HCT116 (cell line): ENCODE measurements around the gene HPCAL1. TPM values are rescaled to one million over a fixed set of nuclear protein-coding genes. Genes with fewer than 3 reads are reported as not detected.

Source experiments
- ATAC-seq: fragments of 200-7000 bp; cut with Tn5 transposase; 2 replicates; pipeline ENCODE4 v1.9.1; 2020; ENCODE audit warnings: mild to moderate bottlenecking, moderate library complexity
- BruUV-seq: library from RNA; stranded (reverse); fragments of 400-500 nt; replicated peaks from 2 replicates; lab custom pipeline; 2021; lab: Mats Ljungman, UMichigan
- CTCF ChIA-PET: fragments of 300-600 bp; sonication (Branson Sonifier 250); formaldehyde crosslinking; loops from one replicate; lab custom pipeline; 2021; ENCODE audit warnings: antibody characterized with exemption; lab: Charles Lee
- POLR2A ChIA-PET: fragments of 300-600, 350-600 bp; sonication (Branson Sonifier 250); formaldehyde crosslinking; loops from one replicate; lab custom pipeline; 2021; ENCODE audit warnings: antibody characterized with exemption; lab: Charles Lee
- RAD21 ChIA-PET, 2 experiments: fragments of 300-600 bp; sonication (Branson Sonifier 250); formaldehyde crosslinking; loops; one replicate each; lab custom pipeline; 2023; ENCODE audit warnings: low total read pairs in 2 of 2; ENCODE audit not compliant: uncharacterized antibody in 2 of 2, unreplicated experiment in 2 of 2, low non-redundant PET in 1 of 2; lab: Charles Lee
- DNase-seq: peaks from one replicate; pipeline ENCODE4 v3.0.0-alpha.2; 2010; ENCODE audit warnings: low read depth, low spot score
- H2AFZ ChIP-seq: fragments of 200-600 bp; shearing (Covaris generic), sonication (generic); 2 replicates; pipeline ENCODE4 v1.6.1; 2017; ENCODE audit warnings: low read depth, mixed run types, mixed read lengths, antibody characterized with exemption, low read length; ENCODE audit not compliant: poor library complexity, severe bottlenecking
- H3K27ac ChIP-seq: 2 replicates; pipeline ENCODE4 v1.5.1; 2012; ENCODE audit warnings: low read depth, low read length
- H3K27me3 ChIP-seq: fragments of 200-600 bp; sonication (generic); 2 replicates; pipeline ENCODE4 v1.6.1; 2016; ENCODE audit warnings: mixed run types, low read length, mixed read lengths; ENCODE audit not compliant: insufficient read depth
- H3K36me3 ChIP-seq, 2 experiments: fragments of 200-500 bp in 1 of 2; fragments of 200-600 bp in 1 of 2; sonication (Bioruptor generic) in 1 of 2; sonication (generic) in 1 of 2; 2 replicates each; pipeline versions ENCODE4 v1.5.1 to v1.6.1; 2014 to 2016; ENCODE audit warnings: low read length in 2 of 2, inconsistent platforms in 1 of 2, mixed read lengths in 1 of 2, mixed run types in 1 of 2; ENCODE audit not compliant: insufficient read depth in 2 of 2, control insufficient read depth in 1 of 2
- H3K4me1 ChIP-seq, 2 experiments: fragments of 200-600 bp in 1 of 2; sonication (generic) in 1 of 2; 2 replicates each; pipeline versions ENCODE4 v1.5.1 to v1.6.1; 2012 to 2017; ENCODE audit warnings: low read length in 2 of 2, inconsistent platforms in 1 of 2, mild to moderate bottlenecking in 1 of 2, mixed read lengths in 1 of 2, mixed run types in 1 of 2, moderate library complexity in 1 of 2; ENCODE audit not compliant: insufficient read depth in 2 of 2, control insufficient read depth in 1 of 2
- H3K4me2 ChIP-seq: fragments of 200-600 bp; sonication (generic); 2 replicates; pipeline ENCODE4 v1.6.1; 2017; ENCODE audit warnings: mixed run types, low read length, mixed read lengths
- H3K4me3 ChIP-seq, 2 experiments: fragments of 200-600 bp in 1 of 2; sonication (generic) in 1 of 2; replicated peaks in 1 of 2; 2 replicates each; pipeline ENCODE4 v1.5.1; 2011 to 2016; ENCODE audit warnings: low read length in 2 of 2, control low read depth in 1 of 2, low read depth in 1 of 2, mild to moderate bottlenecking in 1 of 2, mixed read lengths in 1 of 2, mixed run types in 1 of 2
- H3K79me2 ChIP-seq: fragments of 200-600 bp; sonication (generic); 2 replicates; pipeline ENCODE4 v1.6.1; 2017; ENCODE audit warnings: mild to moderate bottlenecking, mixed run types, low read length, moderate library complexity, mixed read lengths; ENCODE audit not compliant: insufficient read depth
- H3K9ac ChIP-seq: fragments of 200-600 bp; sonication (generic); 2 replicates; pipeline ENCODE4 v1.6.1; 2016; ENCODE audit warnings: low read length, mixed read lengths
- H3K9me2 ChIP-seq: fragments of 200-600 bp; sonication (generic), shearing (Covaris generic); 2 replicates; pipeline ENCODE4 v1.6.1; 2017; ENCODE audit warnings: mixed run types, mild to moderate bottlenecking, moderate library complexity; ENCODE audit not compliant: insufficient read depth
- H3K9me3 ChIP-seq, 2 experiments: fragments of 200-500 bp in 1 of 2; fragments of 200-600 bp in 1 of 2; sonication (Bioruptor generic) in 1 of 2; sonication (generic) in 1 of 2; 2 replicates each; pipeline ENCODE4 v1.6.1; 2014 to 2017; ENCODE audit warnings: low read length in 2 of 2, mixed read lengths in 2 of 2, inconsistent platforms in 1 of 2, low read depth in 1 of 2, mild to moderate bottlenecking in 1 of 2, mixed run types in 1 of 2, moderate library complexity in 1 of 2; ENCODE audit not compliant: control insufficient read depth in 1 of 2, insufficient read depth in 1 of 2
- H4K20me1 ChIP-seq: fragments of 200-600 bp; sonication (generic), shearing (Covaris generic); 2 replicates; pipeline ENCODE4 v1.6.1; 2017; ENCODE audit warnings: mixed run types, mild to moderate bottlenecking, moderate library complexity; ENCODE audit not compliant: insufficient read depth
- CBX3 ChIP-seq: IDR thresholded peaks from 2 replicates; pipeline ENCODE4 v1.6.1; 2012; ENCODE audit warnings: low read depth
- CTCF ChIP-seq, 3 experiments: fragments of 200-600 bp in 1 of 3; sonication (generic) in 1 of 3; IDR thresholded peaks in 2 of 3; conservative IDR thresholded peaks in 1 of 3; 2 replicates each; pipeline ENCODE4 v1.5.1; 2012 to 2017; ENCODE audit warnings: low read depth in 2 of 3, low read length in 2 of 3, antibody characterized with exemption in 1 of 3, borderline replicate concordance in 1 of 3, control low read depth in 1 of 3, mild to moderate bottlenecking in 1 of 3, mixed read lengths in 1 of 3, mixed run types in 1 of 3, moderate library complexity in 1 of 3; ENCODE audit not compliant: insufficient read depth in 1 of 3
- EGR1 ChIP-seq: IDR thresholded peaks from 2 replicates; pipeline ENCODE4 v1.6.1; 2012; ENCODE audit warnings: low read depth
- ELF1 ChIP-seq: IDR thresholded peaks from 2 replicates; pipeline ENCODE4 v1.6.1; 2012; ENCODE audit warnings: low read depth, borderline replicate concordance
- EZH2 ChIP-seq: fragments of 200-600 bp; sonication (generic); IDR thresholded peaks from 2 replicates; pipeline ENCODE4 v1.6.1; 2017; ENCODE audit warnings: antibody characterized with exemption, mixed run types
- EZH2phosphoT487 ChIP-seq: fragments of 200-600 bp; IDR thresholded peaks from 2 replicates; pipeline ENCODE4 v1.6.1; 2018; ENCODE audit warnings: antibody characterized with exemption, borderline replicate concordance
- FOSL1 ChIP-seq: IDR thresholded peaks from 2 replicates; pipeline ENCODE4 v1.6.1; 2012; ENCODE audit warnings: low read depth
- JUND ChIP-seq: IDR thresholded peaks from 2 replicates; pipeline ENCODE4 v1.6.1; 2012
- POLR2A ChIP-seq: IDR thresholded peaks from 2 replicates; pipeline ENCODE4 v1.7.0; 2011; ENCODE audit warnings: borderline replicate concordance; ENCODE audit not compliant: insufficient read depth, insufficient read length; ENCODE audit errors: extremely low read depth
- RAD21 ChIP-seq: IDR thresholded peaks from 2 replicates; pipeline ENCODE4 v1.6.1; 2012; ENCODE audit warnings: low read depth, mild to moderate bottlenecking
- SIN3A ChIP-seq: IDR thresholded peaks from 2 replicates; pipeline ENCODE4 v1.6.1; 2012; ENCODE audit warnings: low read depth
- SP1 ChIP-seq: IDR thresholded peaks from 2 replicates; pipeline ENCODE4 v1.6.1; 2012; ENCODE audit warnings: low read depth
- SRF ChIP-seq: IDR thresholded peaks from 2 replicates; pipeline ENCODE4 v1.6.1; 2012; ENCODE audit warnings: low read depth
- TCF7L2 ChIP-seq: IDR thresholded peaks from 2 replicates; pipeline ENCODE4 v1.7.0; 2011; ENCODE audit warnings: borderline replicate concordance, inconsistent platforms; ENCODE audit not compliant: insufficient read depth, insufficient read length; ENCODE audit errors: extremely low read depth
- YY1 ChIP-seq: IDR thresholded peaks from 2 replicates; pipeline ENCODE4 v1.6.1; 2011; ENCODE audit warnings: low read length, low read depth, moderate library complexity, mild to moderate bottlenecking; ENCODE audit not compliant: insufficient replicate concordance; ENCODE audit errors: extremely low read depth
- ZFX ChIP-seq: fragments of 450-650 bp; IDR thresholded peaks from 2 replicates; pipeline ENCODE4 v1.6.1; 2017
- ZNF274 ChIP-seq: fragments of 200-500 bp; sonication (Bioruptor generic); IDR thresholded peaks from 2 replicates; pipeline ENCODE4 v1.6.1; 2014; ENCODE audit warnings: mild to moderate bottlenecking, low read depth, low read length, inconsistent platforms
- intact Hi-C: fragments of 100-400 bp; cut with micrococcal nuclease; formaldehyde crosslinking; loops from 2 replicates; pipeline ENCODE4 v1.10.0; 2022
- total RNA-seq: library from RNA; stranded (reverse); gene quantifications from one replicate; pipeline ENCODE4 v1.2.1, GENCODE V29; 2021; ENCODE audit not compliant: unreplicated experiment
- TF ChIP-seq, protein P1 (sequence below): IDR thresholded peaks from 2 replicates; pipeline ENCODE4 v1.6.1; 2012; ENCODE audit warnings: low read depth
- TF ChIP-seq, protein P2 (sequence below): IDR thresholded peaks from 2 replicates; pipeline ENCODE4 v1.6.1; 2012

The HPCAL1 gene
- total RNA-seq, 1 experiment from 2014 or later = 111 TPM

GRCh38 chr2:10282611-10283105 is 20.0 kb upstream of the HPCAL1 start:
- H3K4me2 ChIP-seq = peak overlapping the region; percentile 81

More at GRCh38 chr2:10282611-10283105, 20.0 kb upstream of the HPCAL1 start:
- no peaks in the 10 kb centered on the region for H3K9me2 ChIP-seq
- DNase-seq = no peak
- CTCF ChIA-PET = interaction anchor here (1.0 to 2.3 kb wide), 2 partner anchors 126 to 152 kb away, joined by 3 to 7 read pairs; no protein-coding TSS in a partner anchor
- ATAC-seq = peak; percentile 13
- no peak overlapping the region for H2AFZ ChIP-seq
- TF ChIP-seq SIN3A (no peak), CTCF (IDR thresholded peaks at IDR 0.05 in 2 of 3, conservative IDR thresholded peaks at IDR 0.05 in 1 of 3; ENCODE audit: borderline replicate concordance in 1 of 3, insufficient read depth in 1 of 3, low read depth in 2 of 3, low read length in 2 of 3) (no peak), RAD21 (no peak), EZH2phosphoT487 (no peak), EZH2 (no peak), EGR1 (no peak), POLR2A (no peak), ZFX (no peak), ZNF274 (no peak), TCF7L2 (no peak), FOSL1 (no peak), ELF1 (no peak), YY1 (no peak), JUND (no peak), SRF (no peak), SP1 (no peak), CBX3 (no peak)
- TF ChIP-seq, protein P1, sequence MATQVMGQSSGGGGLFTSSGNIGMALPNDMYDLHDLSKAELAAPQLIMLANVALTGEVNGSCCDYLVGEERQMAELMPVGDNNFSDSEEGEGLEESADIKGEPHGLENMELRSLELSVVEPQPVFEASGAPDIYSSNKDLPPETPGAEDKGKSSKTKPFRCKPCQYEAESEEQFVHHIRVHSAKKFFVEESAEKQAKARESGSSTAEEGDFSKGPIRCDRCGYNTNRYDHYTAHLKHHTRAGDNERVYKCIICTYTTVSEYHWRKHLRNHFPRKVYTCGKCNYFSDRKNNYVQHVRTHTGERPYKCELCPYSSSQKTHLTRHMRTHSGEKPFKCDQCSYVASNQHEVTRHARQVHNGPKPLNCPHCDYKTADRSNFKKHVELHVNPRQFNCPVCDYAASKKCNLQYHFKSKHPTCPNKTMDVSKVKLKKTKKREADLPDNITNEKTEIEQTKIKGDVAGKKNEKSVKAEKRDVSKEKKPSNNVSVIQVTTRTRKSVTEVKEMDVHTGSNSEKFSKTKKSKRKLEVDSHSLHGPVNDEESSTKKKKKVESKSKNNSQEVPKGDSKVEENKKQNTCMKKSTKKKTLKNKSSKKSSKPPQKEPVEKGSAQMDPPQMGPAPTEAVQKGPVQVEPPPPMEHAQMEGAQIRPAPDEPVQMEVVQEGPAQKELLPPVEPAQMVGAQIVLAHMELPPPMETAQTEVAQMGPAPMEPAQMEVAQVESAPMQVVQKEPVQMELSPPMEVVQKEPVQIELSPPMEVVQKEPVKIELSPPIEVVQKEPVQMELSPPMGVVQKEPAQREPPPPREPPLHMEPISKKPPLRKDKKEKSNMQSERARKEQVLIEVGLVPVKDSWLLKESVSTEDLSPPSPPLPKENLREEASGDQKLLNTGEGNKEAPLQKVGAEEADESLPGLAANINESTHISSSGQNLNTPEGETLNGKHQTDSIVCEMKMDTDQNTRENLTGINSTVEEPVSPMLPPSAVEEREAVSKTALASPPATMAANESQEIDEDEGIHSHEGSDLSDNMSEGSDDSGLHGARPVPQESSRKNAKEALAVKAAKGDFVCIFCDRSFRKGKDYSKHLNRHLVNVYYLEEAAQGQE = no peak
- TF ChIP-seq, protein P2, sequence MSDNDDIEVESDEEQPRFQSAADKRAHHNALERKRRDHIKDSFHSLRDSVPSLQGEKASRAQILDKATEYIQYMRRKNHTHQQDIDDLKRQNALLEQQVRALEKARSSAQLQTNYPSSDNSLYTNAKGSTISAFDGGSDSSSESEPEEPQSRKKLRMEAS = no peak
- peak overlapping the region in 1 of 2 experiments; percentile 28; a peak in 2 of 4 replicates for H3K4me3 ChIP-seq
- intact Hi-C loops = loop anchor here (2.0 kb wide), 1 partner anchor 126 kb away; no protein-coding TSS in a partner anchor
- H3K4me1 ChIP-seq = peaks cover 54 to 78% of the 10 kb centered on the region in 2 experiments
- peak overlapping the region; percentile 58 for H3K9ac ChIP-seq
- H3K9me3 ChIP-seq = no peaks in the 10 kb centered on the region
- H3K27ac ChIP-seq = peak overlapping the region; percentile 95
- RAD21 ChIA-PET = interaction anchor here (0.7 to 1.7 kb wide), 2 partner anchors 126 kb away, joined by 4 to 6 read pairs; no protein-coding TSS in a partner anchor
- H4K20me1 ChIP-seq = no peaks in the 10 kb centered on the region
- POLR2A ChIA-PET = interaction anchor here (0.9 to 4.8 kb wide), 5 partner anchors 9 to 125 kb away, joined by 3 to 19 read pairs (median 8); partner anchors contain the start of gene HPCAL1
- no peaks in the 10 kb centered on the region for H3K36me3 ChIP-seq
- no peaks in the 10 kb centered on the region for H3K79me2 ChIP-seq
- H3K27me3 ChIP-seq = no peaks in the 10 kb centered on the region
- BruUV-seq = TSS peak; percentile 96
